ENCODE results near the gene SFTPB.

SFTPB gene

GRCh38 chr2:85704800-85705679 is 37.0 kb upstream of the SFTPB start:
- CTCF ChIA-PET: interaction anchor here (1.4 to 7.1 kb wide), 8 partner anchors 9 to 123 kb away, joined by 3 to 54 read pairs (median 10); partner anchors contain the start of gene GNLY
- H3K36me3 ChIP-seq (ENCODE audit: control insufficient read depth in 2 of 2, insufficient read depth in 1 of 2, low read length in 2 of 2): no peaks in the 10 kb centered on the region
- H3K4me1 ChIP-seq (ENCODE audit: control insufficient read depth, insufficient read depth, low read length): no peaks in the 10 kb centered on the region; the same call in 1 of the 2 replicates
- H3K27ac ChIP-seq (ENCODE audit: extremely low read depth, low read depth, low read length): no peak overlapping the region
- no peak overlapping the region for H3K4me3 ChIP-seq (ENCODE audit: low read depth, low read length)
- POLR2A ChIA-PET: interaction anchor here (1.0 kb wide), 1 partner anchor 110 kb away, joined by 3 read pairs; the partner anchor contains the start of gene RNF181
- no peak for TF ChIP-seq ZNF664 (tag by site-specific recombination; IDR thresholded peaks at IDR 0.05)
- TF ChIP-seq ZNF585B (tag by site-specific recombination; IDR thresholded peaks at IDR 0.05): no peak
- no peak for TF ChIP-seq PATZ1 (tag by site-specific recombination; IDR thresholded peaks at IDR 0.05)
- TF ChIP-seq ZNF214 (tag by site-specific recombination; IDR thresholded peaks at IDR 0.05; ENCODE audit: borderline replicate concordance): no peak
- no peak for TF ChIP-seq ZEB2 (tag by site-specific recombination; IDR thresholded peaks at IDR 0.05)
- TF ChIP-seq ZNF148 (tag by site-specific recombination; IDR thresholded peaks at IDR 0.05; ENCODE audit: borderline replicate concordance): no peak
- TF ChIP-seq ZBTB6 (tag by site-specific recombination; IDR thresholded peaks at IDR 0.05): no peak
- no peak for TF ChIP-seq ZNF146 (tag by site-specific recombination; IDR thresholded peaks at IDR 0.05)
- no peak for TF ChIP-seq ZNF558 (tag by site-specific recombination; IDR thresholded peaks at IDR 0.05)
- TF ChIP-seq ZNF670 (tag by site-specific recombination; IDR thresholded peaks at IDR 0.05; ENCODE audit: low read depth): no peak
- TF ChIP-seq ZNF701 (tag by site-specific recombination; IDR thresholded peaks at IDR 0.05): no peak
- TF ChIP-seq ZNF114 (tag by site-specific recombination; IDR thresholded peaks at IDR 0.05): no peak
- no peak for TF ChIP-seq ZSCAN18 (tag by site-specific recombination; IDR thresholded peaks at IDR 0.05)
- no peak for TF ChIP-seq KLF10 (tag by site-specific recombination; IDR thresholded peaks at IDR 0.05)
- no peak for TF ChIP-seq ZFP41 (tag by site-specific recombination; IDR thresholded peaks at IDR 0.05; ENCODE audit: borderline replicate concordance)
- no peak for TF ChIP-seq ZNF561 (tag by site-specific recombination; IDR thresholded peaks at IDR 0.05; ENCODE audit: borderline replicate concordance)
- TF ChIP-seq ZNF133 (tag by site-specific recombination; IDR thresholded peaks at IDR 0.05): no peak
- TF ChIP-seq ZBTB20 (tag by site-specific recombination; IDR thresholded peaks at IDR 0.05): no peak
- no peak for TF ChIP-seq ZNF501 (tag by site-specific recombination; IDR thresholded peaks at IDR 0.05)
- H3K9me3 ChIP-seq (ENCODE audit: control insufficient read depth, insufficient read depth, low read depth, low read length): no peaks in the 10 kb centered on the region
